Measurements from ENCODE around the gene LSM7.

Gene LSM7

GRCh38 chr19:2305452-2306280 is 22.7 kb downstream of the LSM7 start:
- in situ Hi-C loops (cut with MboI; ENCODE audit: low sequenced_read_pairs): no loop called here

GRCh38 chr19:2303211-2303798 is 25.1 kb downstream of the LSM7 start:
- in situ Hi-C loops (cut with MboI; ENCODE audit: low sequenced_read_pairs): no loop called here

- in situ Hi-C loops (cut with MboI; ENCODE audit: low sequenced_read_pairs): no loop called here
Measured at GRCh38 chr19:2302319-2303210, 25.8 kb downstream of the LSM7 start.

- in situ Hi-C loops (cut with MboI; ENCODE audit: low sequenced_read_pairs): no loop called here
Measured at GRCh38 chr19:2300533-2300932, 27.9 kb downstream of the LSM7 start.

- in situ Hi-C loops (cut with MboI; ENCODE audit: low sequenced_read_pairs): no loop called here
Measured at GRCh38 chr19:2296141-2296540, 32.2 kb downstream of the LSM7 start.

DNA sequence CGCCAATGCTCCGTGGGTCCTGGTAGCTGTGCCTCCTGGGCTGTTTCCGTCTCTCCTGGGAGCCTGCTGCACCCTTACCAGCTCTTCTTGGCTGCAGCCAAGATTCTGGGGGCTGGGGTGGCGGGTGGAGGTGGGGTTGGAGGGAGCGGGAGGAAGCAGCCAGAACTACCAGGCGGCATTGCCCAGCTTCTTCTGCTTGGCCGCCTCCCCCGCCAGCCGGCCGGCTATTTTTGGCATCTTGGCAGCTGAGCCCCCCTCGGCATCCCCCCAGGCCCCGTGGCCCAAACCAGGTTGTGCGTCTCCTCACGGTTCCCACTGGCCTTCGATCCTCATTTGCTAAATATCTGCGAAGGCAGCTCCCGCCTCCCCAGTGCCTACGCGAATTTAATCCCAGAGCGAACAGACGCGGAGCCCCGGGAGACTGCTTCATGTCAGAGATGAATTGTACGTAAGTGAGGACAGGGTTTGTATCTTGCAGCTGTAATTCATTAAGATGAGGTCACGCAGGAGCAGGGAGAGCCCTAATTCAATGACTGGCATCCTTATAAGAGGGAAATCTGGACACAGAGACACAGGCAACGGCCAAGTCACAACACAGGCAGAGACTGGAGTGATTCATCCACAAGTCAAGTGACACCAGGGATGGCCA is 33.6 kb downstream of the LSM7 start:
- in situ Hi-C loops (cut with MboI; ENCODE audit: low sequenced_read_pairs): no loop called here

- in situ Hi-C loops (cut with MboI; ENCODE audit: low sequenced_read_pairs): no loop called here
Measured at GRCh38 chr19:2291185-2291751, 37.1 kb downstream of the LSM7 start.

DNA sequence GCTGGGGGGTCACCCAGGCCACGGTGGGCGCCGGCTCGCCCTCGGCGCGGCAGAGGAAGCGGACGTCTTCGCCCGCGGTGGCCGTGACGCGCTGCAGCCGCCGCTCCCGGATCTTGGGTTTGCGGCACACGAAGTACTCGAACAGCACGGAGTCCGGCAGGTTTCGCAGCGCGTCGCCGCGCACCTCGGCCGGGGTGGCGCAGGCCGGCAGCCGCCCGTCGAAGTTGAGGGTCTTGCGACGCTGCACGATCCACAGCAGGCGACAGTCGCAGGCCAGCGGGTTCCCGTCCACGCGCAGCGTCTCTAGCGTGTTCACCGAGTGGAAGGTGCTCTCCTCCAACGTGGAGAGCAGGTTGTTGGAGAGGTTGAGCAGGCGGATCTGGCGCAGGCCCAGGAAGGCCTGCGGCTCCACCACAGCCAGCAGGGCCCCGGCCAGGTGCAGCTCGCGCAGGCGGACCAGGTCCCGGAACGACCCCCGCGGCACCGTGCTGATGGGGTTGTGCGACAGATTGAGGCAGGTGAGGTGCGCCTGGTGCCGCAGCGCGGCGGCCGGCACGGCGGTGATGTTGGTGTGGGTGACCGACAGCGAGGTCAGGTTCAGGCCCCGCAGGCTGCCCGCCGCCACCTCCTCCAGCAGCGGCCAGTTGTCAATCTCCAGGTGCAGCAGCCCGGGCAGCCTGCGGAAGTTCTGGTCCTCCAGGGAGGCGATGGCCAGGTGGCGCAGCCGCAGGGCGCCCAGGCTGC is 37.8 kb downstream of the LSM7 start:
- in situ Hi-C loops (cut with MboI; ENCODE audit: low sequenced_read_pairs): no loop called here

GRCh38 chr19:2289714-2290435 is 38.5 kb downstream of the LSM7 start:
- in situ Hi-C loops (cut with MboI; ENCODE audit: low sequenced_read_pairs): no loop called here

- in situ Hi-C loops (cut with MboI; ENCODE audit: low sequenced_read_pairs): no loop called here
Measured at GRCh38 chr19:2288818-2289713, 39.3 kb downstream of the LSM7 start.

DNA sequence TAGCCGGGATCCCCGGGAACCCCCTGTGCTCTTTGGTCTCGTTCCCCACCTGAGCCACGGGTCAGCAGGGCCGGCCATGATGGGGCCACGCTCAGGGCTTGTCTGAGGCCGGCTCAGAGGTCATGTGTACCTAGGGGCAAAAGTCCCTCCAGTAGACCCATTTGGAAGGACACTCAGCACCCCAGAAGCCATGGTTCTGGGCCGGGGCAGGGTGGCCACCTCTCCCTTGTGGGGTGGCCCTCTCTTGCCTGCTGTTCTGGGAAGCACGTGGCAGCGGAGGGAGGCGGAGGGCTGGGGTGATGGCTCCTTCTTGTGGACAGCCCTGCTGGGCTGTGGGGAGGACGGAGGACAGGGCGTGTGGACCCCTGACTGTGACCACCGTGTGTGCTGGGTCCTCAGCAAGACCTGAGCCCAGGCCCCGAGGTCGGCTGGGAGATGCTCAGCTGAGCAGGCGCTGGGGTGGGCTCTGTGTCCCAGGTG is 40.0 kb downstream of the LSM7 start:
- in situ Hi-C loops (cut with MboI; ENCODE audit: low sequenced_read_pairs): no loop called here

DNA sequence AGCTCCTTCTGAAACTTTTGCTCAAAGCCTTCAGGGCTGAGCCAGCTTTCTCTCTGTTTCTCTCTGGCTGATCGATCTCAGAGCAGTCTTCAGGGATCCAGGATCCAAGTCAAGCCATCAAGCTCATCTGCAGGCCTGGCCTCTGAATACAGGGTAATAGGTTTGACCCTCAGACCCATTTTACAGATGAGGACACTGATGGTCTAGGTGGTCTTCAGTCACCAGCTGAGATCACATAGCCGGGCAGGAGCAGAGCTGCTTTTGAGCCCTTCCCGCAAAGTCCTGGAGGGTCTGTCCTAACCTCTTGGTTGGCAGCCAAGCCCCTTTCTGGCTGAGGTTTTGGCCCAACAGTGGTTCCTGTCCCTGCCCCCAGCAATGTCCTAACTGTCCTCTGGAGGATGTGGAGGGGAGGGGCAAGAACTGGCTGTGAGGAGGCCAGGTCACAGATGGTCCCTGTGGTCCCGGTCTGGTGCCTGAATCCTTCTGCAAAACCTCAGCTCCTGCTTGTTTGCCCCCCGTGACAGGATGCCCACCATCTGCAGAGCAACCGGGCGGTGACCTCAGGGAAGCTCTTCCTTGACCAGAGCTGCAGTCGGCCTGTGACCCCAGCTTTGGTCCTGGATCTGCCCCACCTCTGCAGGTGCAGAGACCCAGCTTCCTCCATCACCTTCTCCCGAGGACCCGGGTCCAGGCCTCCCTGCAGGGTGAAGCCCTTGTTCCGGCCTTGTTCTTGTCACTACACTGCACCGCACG is 40.6 kb downstream of the LSM7 start:
- in situ Hi-C loops (cut with MboI; ENCODE audit: low sequenced_read_pairs): no loop called here

DNA sequence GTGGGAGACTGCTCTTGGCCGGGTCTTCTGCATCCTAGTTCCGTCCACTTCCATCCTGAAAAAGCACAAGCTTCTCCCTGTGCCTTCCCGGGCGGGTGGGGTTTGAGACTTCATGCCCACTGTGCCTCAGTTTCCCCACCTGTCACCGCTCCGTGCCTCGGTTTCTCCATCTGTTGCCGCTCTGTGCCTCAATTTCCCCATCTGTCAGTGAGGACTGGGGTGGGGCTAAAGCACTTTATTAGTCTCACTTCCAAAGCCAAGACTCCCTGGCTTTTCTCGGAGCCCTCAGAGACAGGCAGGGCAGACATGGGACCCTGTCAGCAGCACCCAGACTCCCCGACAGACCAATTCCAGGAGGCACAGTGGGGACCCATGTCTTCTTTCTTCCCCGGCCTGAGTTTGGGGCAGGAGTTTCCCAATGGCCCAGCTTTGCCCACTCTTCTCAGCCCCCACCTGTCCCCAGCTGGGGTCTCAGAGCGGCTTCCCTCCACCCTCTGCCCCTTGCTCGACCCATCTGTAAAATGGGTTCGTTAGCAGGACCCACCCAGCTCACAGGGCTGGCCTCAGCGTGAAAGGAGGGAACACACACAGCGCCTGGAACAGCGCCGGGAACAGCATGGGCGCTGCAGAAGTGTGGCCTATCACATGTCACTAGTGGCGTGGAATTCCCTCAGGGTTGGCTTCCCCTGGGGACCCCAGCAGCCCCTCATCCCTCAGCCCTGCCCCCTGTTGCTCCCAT is 41.8 kb downstream of the LSM7 start:
- in situ Hi-C loops (cut with MboI; ENCODE audit: low sequenced_read_pairs): no loop called here

- in situ Hi-C loops (cut with MboI; ENCODE audit: low sequenced_read_pairs): no loop called here
Measured at GRCh38 chr19:2283835-2284507, 44.4 kb downstream of the LSM7 start.

GRCh38 chr19:2282862-2283237 is 45.5 kb downstream of the LSM7 start:
- in situ Hi-C loops (cut with MboI; ENCODE audit: low sequenced_read_pairs): no loop called here
